Osteoblast (primary cell): Measurements from ENCODE around the gene FBXW8. TPM values are rescaled to one million over a fixed set of nuclear protein-coding genes. Genes with fewer than 3 reads are reported as not detected.

Source experiments
- DNase-seq: peaks from one replicate; pipeline ENCODE4 v3.0.0; 2011; ENCODE audit warnings: low spot score, mixed read lengths; ENCODE audit not compliant: insufficient read length; ENCODE audit errors: missing footprints
- H2AFZ ChIP-seq: 2 replicates; pipeline ENCODE4 v1.6.0; 2011; ENCODE audit warnings: mild to moderate bottlenecking, low read length
- H3K27ac ChIP-seq: 2 replicates; pipeline ENCODE4 v1.5.1; 2011; ENCODE audit warnings: mild to moderate bottlenecking, low read depth, low read length, moderate library complexity
- H3K27me3 ChIP-seq: 2 replicates; pipeline ENCODE4 v1.6.0; 2012; ENCODE audit warnings: mild to moderate bottlenecking, control low read depth, inconsistent platforms, low read length, moderate library complexity; ENCODE audit not compliant: insufficient read depth
- H3K36me3 ChIP-seq: 2 replicates; pipeline ENCODE4 v1.5.1; 2011; ENCODE audit warnings: mild to moderate bottlenecking, low read length, control low read depth, moderate library complexity; ENCODE audit not compliant: insufficient read depth
- H3K4me1 ChIP-seq: 2 replicates; pipeline ENCODE4 v1.5.1; 2011; ENCODE audit warnings: mild to moderate bottlenecking, low read length, control low read depth, moderate library complexity; ENCODE audit not compliant: insufficient read depth
- H3K4me2 ChIP-seq: 2 replicates; pipeline ENCODE4 v1.6.0; 2011; ENCODE audit warnings: mild to moderate bottlenecking, low read length; ENCODE audit not compliant: insufficient read depth
- H3K4me3 ChIP-seq: fragments of 200-600 bp; sonication (generic); 3 replicates; pipeline ENCODE4 v1.5.1; 2012; ENCODE audit warnings: mild to moderate bottlenecking, low read length, inconsistent platforms; ENCODE audit not compliant: insufficient read depth
- H3K79me2 ChIP-seq: 2 replicates; pipeline ENCODE4 v1.6.0; 2012; ENCODE audit warnings: mild to moderate bottlenecking, low read length, control low read depth, inconsistent platforms; ENCODE audit not compliant: insufficient read depth
- H3K9me3 ChIP-seq: 2 replicates; pipeline ENCODE4 v1.5.1; 2011; ENCODE audit warnings: low read depth, low read length, control low read depth
- H4K20me1 ChIP-seq: 2 replicates; pipeline ENCODE4 v1.6.0; 2012; ENCODE audit warnings: mild to moderate bottlenecking, low read length, control low read depth; ENCODE audit not compliant: insufficient read depth
- total RNA-seq: library from RNA; depleted of rRNA; stranded (reverse); fragments of >200 nt; gene quantifications from 2 replicates; pipeline ENCODE4 v1.2.3, GENCODE V29; 2012
- TF ChIP-seq, protein P1 (sequence below): IDR thresholded peaks from 2 replicates; pipeline ENCODE4 v1.5.1; 2011; ENCODE audit warnings: mild to moderate bottlenecking, low read depth, low read length, moderate library complexity; ENCODE audit errors: extremely low read depth

The FBXW8 gene
- total RNA-seq, 1 donor: 27.5 TPM

DNA sequence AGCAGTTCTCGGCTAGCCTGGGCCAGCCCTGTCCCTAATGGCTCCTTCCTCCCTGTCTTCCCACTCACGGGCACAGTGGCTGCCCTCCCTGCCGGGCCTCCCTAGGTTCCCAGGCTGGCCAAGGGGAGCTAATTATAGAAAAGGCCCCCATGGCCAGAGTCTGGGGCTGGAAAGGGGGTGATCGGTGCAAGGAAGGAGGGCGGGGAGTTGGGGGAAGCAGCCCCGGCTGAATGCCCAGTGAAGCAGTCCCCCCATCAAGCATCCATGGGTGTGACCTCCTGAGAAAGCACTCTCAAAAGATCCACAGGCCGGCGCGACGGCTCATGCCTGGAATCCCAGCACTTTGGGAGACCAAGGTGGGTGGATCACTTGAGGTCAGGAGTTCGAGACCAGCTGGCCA, 133.6 kb downstream of the FBXW8 start:
- Histone ChIP-seq H3K79me2 (no peaks in the 10 kb centered on the region), H3K27me3 (peaks cover 8% of the 10 kb centered on the region), H3K4me2 (no peak overlapping the region), H4K20me1 (no peaks in the 10 kb centered on the region), H3K27ac (no peak overlapping the region), H3K36me3 (no peaks in the 10 kb centered on the region), H3K4me3 (no peak overlapping the region), H2AFZ (no peak overlapping the region), H3K9me3 (no peaks in the 10 kb centered on the region), H3K4me1 (peaks cover 11% of the 10 kb centered on the region)
- DNase-seq: no peak
- TF ChIP-seq, protein P1, sequence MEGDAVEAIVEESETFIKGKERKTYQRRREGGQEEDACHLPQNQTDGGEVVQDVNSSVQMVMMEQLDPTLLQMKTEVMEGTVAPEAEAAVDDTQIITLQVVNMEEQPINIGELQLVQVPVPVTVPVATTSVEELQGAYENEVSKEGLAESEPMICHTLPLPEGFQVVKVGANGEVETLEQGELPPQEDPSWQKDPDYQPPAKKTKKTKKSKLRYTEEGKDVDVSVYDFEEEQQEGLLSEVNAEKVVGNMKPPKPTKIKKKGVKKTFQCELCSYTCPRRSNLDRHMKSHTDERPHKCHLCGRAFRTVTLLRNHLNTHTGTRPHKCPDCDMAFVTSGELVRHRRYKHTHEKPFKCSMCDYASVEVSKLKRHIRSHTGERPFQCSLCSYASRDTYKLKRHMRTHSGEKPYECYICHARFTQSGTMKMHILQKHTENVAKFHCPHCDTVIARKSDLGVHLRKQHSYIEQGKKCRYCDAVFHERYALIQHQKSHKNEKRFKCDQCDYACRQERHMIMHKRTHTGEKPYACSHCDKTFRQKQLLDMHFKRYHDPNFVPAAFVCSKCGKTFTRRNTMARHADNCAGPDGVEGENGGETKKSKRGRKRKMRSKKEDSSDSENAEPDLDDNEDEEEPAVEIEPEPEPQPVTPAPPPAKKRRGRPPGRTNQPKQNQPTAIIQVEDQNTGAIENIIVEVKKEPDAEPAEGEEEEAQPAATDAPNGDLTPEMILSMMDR: no peak

DNA sequence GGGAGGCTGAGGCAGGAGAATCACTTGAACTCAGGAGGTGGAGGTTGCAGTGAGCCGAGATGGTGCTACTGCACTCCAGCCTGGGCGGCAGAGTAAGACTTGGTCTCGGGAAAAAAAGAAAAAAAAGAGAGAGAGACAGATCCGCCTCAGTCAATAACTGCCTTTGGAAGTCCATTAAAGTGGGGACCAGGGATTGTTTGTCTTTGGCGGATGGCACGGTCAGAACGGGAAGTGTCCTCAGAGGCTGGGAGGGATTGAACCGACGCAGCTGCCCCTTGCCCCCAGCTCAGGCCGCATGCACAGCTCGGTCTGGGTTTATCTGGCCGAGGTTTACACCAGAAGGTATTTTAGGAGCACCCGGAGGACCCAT, 134.0 kb downstream of the FBXW8 start:
- Histone ChIP-seq H2AFZ (peak overlapping the region; percentile 62), H4K20me1 (no peaks in the 10 kb centered on the region), H3K79me2 (no peaks in the 10 kb centered on the region), H3K27me3 (peaks cover 8% of the 10 kb centered on the region), H3K9me3 (no peaks in the 10 kb centered on the region), H3K36me3 (no peaks in the 10 kb centered on the region), H3K4me2 (peak overlapping the region; percentile 55), H3K4me1 (peaks cover 11% of the 10 kb centered on the region), H3K4me3 (peak overlapping the region; percentile 28), H3K27ac (no peak overlapping the region)
- DNase-seq: peak; percentile 80
- TF ChIP-seq, protein P1: no peak

DNA sequence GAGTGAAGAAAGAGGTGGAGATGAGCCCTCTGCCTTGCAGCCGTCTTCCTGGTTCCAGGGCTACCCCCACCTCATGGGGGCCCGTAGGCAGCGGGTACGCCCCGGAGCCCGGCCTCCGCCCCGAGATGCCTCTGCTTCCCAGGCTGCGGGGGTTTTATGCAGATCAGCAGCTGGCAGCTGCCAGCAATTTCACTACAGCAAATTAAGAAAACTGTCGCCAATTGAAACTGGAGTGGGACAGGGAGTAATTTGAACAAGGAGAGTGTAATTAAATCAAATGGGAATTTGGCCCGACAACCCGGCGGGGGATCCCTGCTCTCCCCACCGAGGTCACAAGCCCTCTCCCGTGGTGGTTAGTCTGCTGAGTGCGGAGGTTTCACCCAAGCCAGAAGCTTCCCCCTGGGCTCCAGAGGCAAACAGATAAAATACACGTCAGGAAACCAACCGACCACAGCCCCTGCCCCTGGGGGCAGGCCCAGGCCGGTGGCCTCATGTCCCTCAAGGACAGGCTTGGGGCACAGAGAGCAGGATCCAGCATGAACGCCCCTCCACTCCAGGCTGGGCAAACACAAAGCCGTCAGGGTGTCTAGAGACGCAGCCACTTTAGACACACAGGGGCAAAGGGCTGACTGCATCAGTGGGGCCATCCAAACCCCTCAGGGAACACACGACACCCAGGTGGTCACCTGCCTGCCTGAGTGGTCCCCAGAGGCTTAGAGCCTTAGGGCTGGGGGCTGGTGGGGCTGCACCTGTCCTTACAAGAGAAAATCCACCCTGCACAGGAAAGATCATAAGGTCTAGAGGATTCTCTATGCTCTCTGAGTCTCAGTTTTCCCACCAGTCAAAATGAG, 134.6 kb downstream of the FBXW8 start:
- no peak overlapping the region for H3K27ac ChIP-seq
- TF ChIP-seq, protein P1: no peak
- peak overlapping the region; percentile 28 for H3K4me3 ChIP-seq
- H3K9me3 ChIP-seq: no peaks in the 10 kb centered on the region
- peak; percentile 75 for DNase-seq
- no peaks in the 10 kb centered on the region for H3K79me2 ChIP-seq
- H3K36me3 ChIP-seq: no peaks in the 10 kb centered on the region
- H3K4me1 ChIP-seq: peaks cover 11% of the 10 kb centered on the region
- no peaks in the 10 kb centered on the region for H4K20me1 ChIP-seq
- H2AFZ ChIP-seq: peak overlapping the region; percentile 62
- H3K27me3 ChIP-seq: peaks cover 8% of the 10 kb centered on the region
- H3K4me2 ChIP-seq: peak overlapping the region; percentile 55

DNA sequence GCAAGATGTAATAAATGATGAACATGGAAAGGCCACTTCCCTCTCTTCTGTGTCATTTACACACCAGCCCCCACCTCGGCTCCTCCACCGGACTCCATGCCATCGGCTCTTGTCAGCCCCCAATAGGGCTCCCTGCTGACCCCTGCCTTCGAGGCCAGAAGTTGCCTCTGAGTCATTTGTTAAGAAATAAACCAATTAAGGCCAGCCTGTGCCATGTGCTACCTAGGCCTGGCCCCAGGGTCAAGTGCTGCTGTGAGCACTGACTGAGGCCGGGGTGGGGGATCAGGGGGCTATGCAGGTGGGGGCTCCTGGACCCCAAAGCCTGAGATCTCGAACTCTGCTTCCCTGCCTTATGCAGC, 135.2 kb downstream of the FBXW8 start:
- Histone ChIP-seq H2AFZ (no peak overlapping the region), H3K4me3 (no peak overlapping the region), H3K9me3 (no peaks in the 10 kb centered on the region), H3K27me3 (peaks cover 9% of the 10 kb centered on the region), H3K4me1 (peaks cover 11% of the 10 kb centered on the region), H3K79me2 (no peaks in the 10 kb centered on the region), H3K36me3 (no peaks in the 10 kb centered on the region), H4K20me1 (no peaks in the 10 kb centered on the region), H3K27ac (no peak overlapping the region), H3K4me2 (no peak overlapping the region)
- no peak for DNase-seq
- TF ChIP-seq, protein P1: peak; percentile 8
